Stimulated activated CD4-positive, alpha-beta T cell treated with anti-CD3 and anti-CD28 coated beads, TNF-alpha, amount 100 ng/mL, for 24 hours (primary cell): ENCODE measurements around the gene PSMD8.
"Not testable (repeated sequence)": the region's sequence is repeated elsewhere in the genome, so short reads cannot be mapped to it uniquely, and the experiment has no call there.

Experiments
- DNase-seq, 3 experiments: peaks; one replicate each; pipeline ENCODE4 v3.0.0-alpha.2; 2020; ENCODE audit warnings: low read depth in 3 of 3

Gene PSMD8

DNA sequence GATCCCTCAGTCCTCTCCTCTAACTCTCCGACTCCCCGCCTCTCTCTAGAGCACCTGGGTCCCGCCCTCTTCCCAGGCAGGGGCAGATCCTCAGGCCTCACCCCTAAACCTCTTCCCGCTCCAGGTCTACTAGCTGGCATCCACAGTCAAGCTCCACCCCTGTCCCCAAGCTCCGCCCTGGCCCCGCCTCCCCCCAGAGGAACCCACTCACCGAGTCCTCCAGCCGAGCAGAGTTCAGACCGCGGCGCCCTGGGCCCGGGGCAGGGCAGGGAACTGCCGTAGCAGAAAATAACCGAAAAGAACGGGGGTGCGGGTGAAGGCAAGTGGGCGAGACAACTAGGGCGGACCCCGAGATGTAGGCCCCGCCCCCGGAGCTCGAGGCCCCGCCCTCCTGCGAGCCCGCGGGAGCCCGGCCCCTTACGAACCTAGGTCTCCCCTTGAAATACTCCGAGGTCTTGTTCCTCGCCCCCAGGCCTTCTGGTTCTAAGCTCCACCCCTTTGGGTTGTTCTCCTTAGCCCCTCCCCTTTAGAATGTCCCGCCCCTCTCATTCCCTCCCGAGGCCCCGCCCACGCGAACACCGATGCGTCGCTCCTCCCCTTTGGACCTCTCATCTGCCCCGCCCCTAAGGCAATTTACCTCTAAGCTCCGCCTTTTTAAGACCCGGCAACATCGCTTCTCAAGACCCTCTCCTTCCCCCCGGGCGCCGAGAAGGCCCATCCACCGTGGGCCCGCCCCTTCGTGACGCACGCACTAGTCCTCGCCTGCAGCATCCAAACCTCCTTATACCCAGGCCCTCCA lies 13.4 kb downstream of the PSMD8 start, which contains the start of gene GGN:
Gene GGN, minus strand, starts transcription at position 485 of the 799 bp plus-strand sequence. CDS start 773 bp downstream, outside the sequence.
- DNase-seq = peak; percentile 60 to 80 (median 65)

- no peak for DNase-seq
Measured at GRCh38 chr19:38388349-38389100, 14.2 kb downstream of the PSMD8 start, which contains the start of gene SPRED3. SPRED3 (plus strand) TSS chr19:38388697; CDS start chr19:38390303, 1,606 bp downstream.

- DNase-seq = no peak
Measured at GRCh38 chr19:38389101-38389925, 14.9 kb downstream of the PSMD8 start.

DNA sequence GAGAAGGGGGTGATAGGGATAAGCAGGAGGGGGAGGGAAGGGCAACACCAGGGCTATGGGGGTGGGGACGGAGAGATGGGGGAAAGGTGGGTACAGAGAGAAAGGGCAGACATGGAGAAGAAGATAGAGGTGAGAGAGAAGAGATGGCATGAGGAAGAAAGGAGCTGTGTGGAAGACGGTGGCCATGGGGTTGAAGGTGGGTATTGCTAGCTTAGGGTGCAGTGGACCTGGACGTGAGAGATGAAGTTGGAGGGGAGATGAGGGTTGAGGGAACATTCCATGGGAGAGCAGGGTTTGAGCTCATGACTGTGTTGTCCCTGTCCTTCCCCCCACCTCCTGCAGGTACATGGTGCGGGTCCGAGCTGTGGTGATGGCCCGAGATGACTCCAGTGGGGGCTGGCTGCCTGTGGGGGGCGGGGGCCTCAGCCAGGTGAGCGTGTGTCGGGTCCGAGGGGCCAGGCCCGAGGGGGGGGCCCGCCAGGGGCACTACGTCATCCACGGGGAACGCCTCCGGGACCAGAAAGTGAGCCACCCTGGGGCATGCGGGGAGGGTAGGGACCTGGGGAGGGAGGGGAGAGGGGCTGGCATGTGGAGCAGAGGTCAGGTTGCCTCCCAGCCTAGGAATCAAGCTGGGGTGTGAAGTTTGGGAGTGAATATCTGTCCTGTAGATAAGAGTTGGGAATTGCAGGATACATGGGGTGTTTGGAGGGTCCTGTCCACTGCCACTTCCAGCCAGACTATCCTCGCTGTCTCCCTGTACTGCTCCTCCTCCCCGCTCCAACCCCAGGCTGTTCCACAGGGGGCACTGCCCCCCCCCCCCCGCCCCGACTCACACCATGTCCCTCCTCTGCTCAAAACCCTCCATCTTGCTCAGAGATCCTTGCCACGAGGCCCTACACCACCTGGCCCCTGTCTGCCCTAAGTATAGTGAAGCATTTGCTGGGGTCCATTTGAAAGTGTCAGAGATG lies 15.9 kb downstream of the PSMD8 start:
- no peak for DNase-seq

- no peak for DNase-seq
Measured at GRCh38 chr19:38391911-38392464, 17.6 kb downstream of the PSMD8 start.

DNA sequence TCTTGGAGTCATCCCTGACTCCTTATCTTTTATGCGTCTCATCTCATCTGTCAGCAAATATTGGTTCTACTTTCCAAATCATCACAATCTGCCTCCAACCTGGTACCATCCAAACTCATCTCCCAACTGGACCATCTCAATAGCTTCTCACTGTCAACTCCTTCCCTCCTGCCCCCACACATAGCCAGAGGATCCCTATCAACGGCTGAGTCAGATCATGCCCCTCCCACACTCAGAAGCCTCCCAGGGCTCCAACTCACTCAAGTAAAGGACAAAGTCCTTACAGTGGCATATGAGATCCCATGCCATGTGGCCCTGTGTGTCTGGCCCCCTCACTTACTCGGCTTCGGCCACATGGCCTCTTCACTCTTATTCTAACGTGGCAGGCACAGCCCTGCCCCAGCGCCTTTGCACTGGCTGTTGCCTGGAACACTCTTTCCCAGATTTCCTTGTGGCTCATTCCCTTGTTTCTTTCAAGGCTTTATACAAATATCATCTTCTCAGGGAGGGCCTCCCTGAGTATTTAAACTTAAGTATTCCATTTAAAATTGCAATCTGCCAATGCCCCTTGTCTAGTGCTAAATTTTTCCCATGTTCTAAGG lies 18.4 kb downstream of the PSMD8 start:
- no peak for DNase-seq

DNA sequence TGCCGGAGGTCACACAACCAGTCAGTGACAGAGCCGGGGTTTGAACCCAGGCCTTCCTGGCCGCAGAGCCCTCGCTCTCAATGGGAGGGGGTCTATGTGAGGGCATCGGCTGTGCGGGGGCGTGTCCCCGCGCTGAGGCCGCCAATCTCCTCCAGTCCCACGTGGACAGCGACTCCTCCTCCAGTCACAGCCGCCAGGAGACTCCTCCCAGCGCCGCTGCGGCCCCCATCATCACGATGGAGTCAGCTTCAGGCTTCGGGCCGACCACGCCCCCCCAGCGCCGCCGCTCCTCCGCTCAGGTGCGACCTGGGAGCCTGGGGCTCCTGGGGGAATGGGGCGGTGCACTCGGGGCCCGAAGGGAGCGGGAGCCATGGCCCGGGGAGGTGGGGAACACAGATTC lies 20.1 kb downstream of the PSMD8 start:
- peak; percentile 43 to 82 (median 58) for DNase-seq

GRCh38 chr19:38395381-38396114 lies 21.2 kb downstream of the PSMD8 start:
- peak in 1 of 3 experiments; percentile 47 for DNase-seq

DNA sequence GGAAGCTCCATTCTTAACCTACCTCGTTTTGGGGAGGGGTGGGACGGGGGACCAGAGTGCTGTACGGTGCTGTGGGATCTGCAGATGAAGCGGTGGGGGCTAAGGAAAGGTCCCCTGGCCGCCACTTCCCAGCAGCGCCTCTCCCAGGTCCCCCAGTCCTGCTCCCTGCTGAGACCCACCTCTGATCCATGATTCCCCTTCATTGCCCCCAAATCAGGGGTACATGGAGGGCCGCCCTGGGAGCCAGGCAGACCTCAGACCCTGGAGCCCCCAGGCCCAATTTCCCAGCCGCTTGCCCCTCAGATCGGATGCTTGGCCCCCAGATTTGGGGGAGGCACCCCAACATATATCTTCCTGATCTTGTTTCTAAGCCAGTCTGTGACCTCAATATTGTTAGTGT lies 24.7 kb downstream of the PSMD8 start:
- no peak for DNase-seq

DNA sequence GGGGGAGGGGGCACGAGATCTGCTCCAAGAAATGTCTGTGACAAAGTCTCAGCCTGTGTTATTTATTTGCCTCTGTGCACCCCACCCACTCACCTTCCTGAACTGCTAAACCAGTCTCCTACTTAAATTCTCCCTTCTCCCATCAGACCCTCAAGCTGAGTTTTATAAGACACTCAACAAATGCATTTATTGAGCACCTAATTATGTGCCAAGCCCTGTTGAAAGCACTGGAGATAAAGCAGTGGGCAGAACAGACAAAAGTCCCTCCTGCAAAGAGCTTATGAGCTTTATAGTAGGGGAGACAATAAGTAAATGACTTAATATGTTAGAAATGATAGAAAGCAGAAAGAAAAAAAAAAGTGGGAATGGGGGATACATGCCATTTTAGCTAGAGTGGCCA lies 25.2 kb downstream of the PSMD8 start:
- DNase-seq = no peak

- DNase-seq = no peak
Measured at GRCh38 chr19:38400361-38400760, 26.0 kb downstream of the PSMD8 start.

DNA sequence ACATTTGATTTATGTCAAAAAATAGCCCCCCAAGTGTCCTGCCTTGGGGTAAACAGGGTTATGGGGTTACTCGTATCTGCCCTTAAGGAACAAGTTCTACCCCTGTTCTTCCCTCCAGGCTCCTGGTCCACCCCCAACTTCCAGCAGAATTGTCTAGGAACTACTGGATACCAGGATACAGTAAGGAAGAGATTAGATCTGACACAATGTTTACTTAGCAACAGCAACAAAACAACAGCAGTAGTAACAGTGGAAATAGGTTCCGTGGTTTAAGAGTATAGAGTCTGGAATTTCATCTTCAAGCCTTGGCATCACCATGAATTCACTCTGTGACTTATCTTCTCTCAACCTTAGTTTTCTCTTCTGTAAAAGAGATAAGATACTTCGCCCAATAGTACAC lies 26.8 kb downstream of the PSMD8 start:
- DNase-seq = no peak

GRCh38 chr19:38402623-38402966 lies 28.2 kb downstream of the PSMD8 start:
- no peak for DNase-seq

- DNase-seq = peak; percentile 94 to 98 (median 95)
Measured at GRCh38 chr19:38402967-38403674, 28.8 kb downstream of the PSMD8 start, which contains the start of gene FAM98C. FAM98C (plus strand) TSS chr19:38403093; CDS start chr19:38403154, 61 bp downstream.

DNA sequence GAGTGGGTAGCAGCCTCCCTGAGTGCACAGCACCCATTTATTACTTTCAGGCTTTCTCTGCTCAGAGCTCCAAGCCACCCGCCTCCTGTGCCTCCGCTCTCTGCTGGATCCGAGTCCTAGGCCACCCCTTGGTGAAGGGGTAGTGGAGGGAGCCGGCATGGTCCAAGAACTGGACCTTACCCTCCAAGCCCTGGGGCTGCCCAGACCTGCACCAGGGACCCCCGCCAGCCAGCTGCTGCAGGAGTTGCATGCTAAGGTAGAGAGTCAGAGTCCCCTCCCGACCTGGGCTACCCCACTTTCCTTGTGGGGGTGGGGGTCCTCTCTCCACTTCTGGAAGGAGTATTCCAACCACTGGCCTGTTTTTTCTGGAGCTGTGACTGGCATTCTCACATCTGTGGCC lies 30.5 kb downstream of the PSMD8 start:
- DNase-seq = no peak

- no peak for DNase-seq
Measured at GRCh38 chr19:38405276-38405675, 30.9 kb downstream of the PSMD8 start.

- no peak for DNase-seq
Measured at GRCh38 chr19:38409631-38410133, 35.3 kb downstream of the PSMD8 start.

DNA sequence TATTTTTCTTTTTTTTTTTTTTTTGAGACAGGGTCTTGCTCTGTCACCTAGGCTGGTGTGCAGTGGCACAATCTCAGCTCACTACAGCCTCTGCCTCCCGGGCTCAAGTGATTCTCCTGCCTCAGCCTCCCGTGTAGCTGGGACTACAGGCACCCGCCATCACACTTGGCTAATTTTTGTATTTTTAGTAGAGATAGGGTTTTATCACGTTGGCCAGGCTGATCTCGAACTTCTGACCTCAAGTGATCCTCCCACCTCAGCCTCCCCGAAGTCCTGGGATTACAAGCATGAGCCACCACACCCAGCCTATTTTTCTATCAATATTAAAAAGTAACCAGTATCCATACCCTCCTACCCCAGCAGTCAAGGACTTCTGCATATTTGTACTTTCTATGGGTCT lies 36.0 kb downstream of the PSMD8 start:
- not testable (repeated sequence) for DNase-seq
